ENCODE measurements around the gene MED20.
"Not testable (repeated sequence)": the region's sequence is repeated elsewhere in the genome, so short reads cannot be mapped to it uniquely, and the experiment has no call there.

The MED20 gene

GRCh38 chr6:41958022-41958856 lies 37.3 kb upstream of the MED20 start:
- Histone ChIP-seq H3K36me3 (ENCODE audit: control insufficient read depth, low read depth, low read length) (no peaks in the 10 kb centered on the region), H3K9me3 (ENCODE audit: control insufficient read depth, low read depth, low read length) (no peaks in the 10 kb centered on the region), H3K4me3 (ENCODE audit: low read length) (no peak overlapping the region), H3K4me1 (ENCODE audit: control insufficient read depth, low read depth, low read length) (no peaks in the 10 kb centered on the region), H3K9ac (ENCODE audit: low read length) (no peak overlapping the region), H3K27me3 (ENCODE audit: control insufficient read depth, insufficient read depth, low read length) (no peaks in the 10 kb centered on the region), H3K27ac (ENCODE audit: low read length) (no peak overlapping the region)

- Histone ChIP-seq H3K4me1 (ENCODE audit: control insufficient read depth, low read depth, low read length) (no peaks in the 10 kb centered on the region), H3K36me3 (ENCODE audit: control insufficient read depth, low read depth, low read length) (no peaks in the 10 kb centered on the region), H3K9me3 (ENCODE audit: control insufficient read depth, low read depth, low read length) (no peaks in the 10 kb centered on the region), H3K4me3 (ENCODE audit: low read length) (no peak overlapping the region), H3K27ac (ENCODE audit: low read length) (no peak overlapping the region), H3K27me3 (ENCODE audit: control insufficient read depth, insufficient read depth, low read length) (no peaks in the 10 kb centered on the region), H3K9ac (ENCODE audit: low read length) (no peak overlapping the region)
These were observed 36.2 kb upstream of the MED20 start for GRCh38 chr6:41957117-41957516.

- H3K9ac ChIP-seq (ENCODE audit: low read length), result no peak overlapping the region
- no peak overlapping the region for H3K4me3 ChIP-seq (ENCODE audit: low read length)
- no peaks in the 10 kb centered on the region for H3K36me3 ChIP-seq (ENCODE audit: control insufficient read depth, low read depth, low read length)
- H3K27ac ChIP-seq (ENCODE audit: low read length), result no peak overlapping the region
- no peaks in the 10 kb centered on the region for H3K4me1 ChIP-seq (ENCODE audit: control insufficient read depth, low read depth, low read length)
- no peaks in the 10 kb centered on the region for H3K9me3 ChIP-seq (ENCODE audit: control insufficient read depth, low read depth, low read length)
- H3K27me3 ChIP-seq (ENCODE audit: control insufficient read depth, insufficient read depth, low read length), result no peaks in the 10 kb centered on the region
These were observed 34.5 kb upstream of the MED20 start for GRCh38 chr6:41955412-41955811.

- H3K4me3 ChIP-seq (ENCODE audit: low read length), result no peak overlapping the region
- no peaks in the 10 kb centered on the region for H3K27me3 ChIP-seq (ENCODE audit: control insufficient read depth, insufficient read depth, low read length)
- H3K4me1 ChIP-seq (ENCODE audit: control insufficient read depth, low read depth, low read length), result no peaks in the 10 kb centered on the region
- H3K36me3 ChIP-seq (ENCODE audit: control insufficient read depth, low read depth, low read length), result no peaks in the 10 kb centered on the region
- H3K9me3 ChIP-seq (ENCODE audit: control insufficient read depth, low read depth, low read length), result no peaks in the 10 kb centered on the region
- no peak overlapping the region for H3K27ac ChIP-seq (ENCODE audit: low read length)
- no peak overlapping the region for H3K9ac ChIP-seq (ENCODE audit: low read length)
These were observed 33.7 kb upstream of the MED20 start for GRCh38 chr6:41954668-41955067.

- H3K9me3 ChIP-seq (ENCODE audit: control insufficient read depth, low read depth, low read length), result no peaks in the 10 kb centered on the region
- no peaks in the 10 kb centered on the region for H3K4me1 ChIP-seq (ENCODE audit: control insufficient read depth, low read depth, low read length)
- no peak overlapping the region for H3K4me3 ChIP-seq (ENCODE audit: low read length)
- H3K27ac ChIP-seq (ENCODE audit: low read length), result no peak overlapping the region
- H3K9ac ChIP-seq (ENCODE audit: low read length), result no peak overlapping the region
- no peaks in the 10 kb centered on the region for H3K27me3 ChIP-seq (ENCODE audit: control insufficient read depth, insufficient read depth, low read length)
- no peaks in the 10 kb centered on the region for H3K36me3 ChIP-seq (ENCODE audit: control insufficient read depth, low read depth, low read length)
These were observed 26.8 kb upstream of the MED20 start for GRCh38 chr6:41947581-41948220.

- no peaks in the 10 kb centered on the region for H3K9me3 ChIP-seq (ENCODE audit: control insufficient read depth, low read depth, low read length)
- H3K36me3 ChIP-seq (ENCODE audit: control insufficient read depth, low read depth, low read length), result no peaks in the 10 kb centered on the region
- H3K27me3 ChIP-seq (ENCODE audit: control insufficient read depth, insufficient read depth, low read length), result peaks cover 6% of the 10 kb centered on the region
- H3K4me1 ChIP-seq (ENCODE audit: control insufficient read depth, low read depth, low read length), result peaks cover 25% of the 10 kb centered on the region
- no peak overlapping the region for H3K27ac ChIP-seq (ENCODE audit: low read length)
- H3K9ac ChIP-seq (ENCODE audit: low read length), result no peak overlapping the region
- no peak overlapping the region for H3K4me3 ChIP-seq (ENCODE audit: low read length)
These were observed 22.5 kb upstream of the MED20 start for GRCh38 chr6:41943456-41943855.

- H3K9ac ChIP-seq (ENCODE audit: low read length); H3K27ac ChIP-seq (ENCODE audit: low read length); H3K27me3 ChIP-seq (ENCODE audit: control insufficient read depth, insufficient read depth, low read length); H3K36me3 ChIP-seq (ENCODE audit: control insufficient read depth, low read depth, low read length); H3K9me3 ChIP-seq (ENCODE audit: control insufficient read depth, low read depth, low read length); H3K4me3 ChIP-seq (ENCODE audit: low read length): not testable (repeated sequence)
- H3K4me1 ChIP-seq (ENCODE audit: control insufficient read depth, low read depth, low read length), result peaks cover 28% of the 10 kb centered on the region
These were observed 21.9 kb upstream of the MED20 start for GRCh38 chr6:41942882-41943281.

- Histone ChIP-seq H3K9me3 (ENCODE audit: control insufficient read depth, low read depth, low read length) (no peaks in the 10 kb centered on the region), H3K27me3 (ENCODE audit: control insufficient read depth, insufficient read depth, low read length) (peaks cover 6% of the 10 kb centered on the region), H3K4me3 (ENCODE audit: low read length) (peak overlapping the region; percentile 53), H3K27ac (ENCODE audit: low read length) (no peak overlapping the region), H3K9ac (ENCODE audit: low read length) (no peak overlapping the region), H3K36me3 (ENCODE audit: control insufficient read depth, low read depth, low read length) (no peaks in the 10 kb centered on the region), H3K4me1 (ENCODE audit: control insufficient read depth, low read depth, low read length) (peaks cover 28% of the 10 kb centered on the region)
These were observed 21.3 kb upstream of the MED20 start for GRCh38 chr6:41942067-41942851.

GRCh38 chr6:41941280-41942066 lies 20.5 kb upstream of the MED20 start, which contains the start of gene CCND3:
TSS of gene CCND3 (minus strand) at chr6:41941808. CDS start at chr6:41941649, 159 bp downstream.
- H3K36me3 ChIP-seq (ENCODE audit: control insufficient read depth, low read depth, low read length), result no peaks in the 10 kb centered on the region
- H3K9me3 ChIP-seq (ENCODE audit: control insufficient read depth, low read depth, low read length), result no peaks in the 10 kb centered on the region
- no peak within 1 kb of the TSS for H3K27ac ChIP-seq (ENCODE audit: low read length)
- H3K9ac ChIP-seq (ENCODE audit: low read length), result peak within 1 kb of the TSS; percentile 28
- peaks cover 28% of the 10 kb centered on the region for H3K4me1 ChIP-seq (ENCODE audit: control insufficient read depth, low read depth, low read length)
- peaks cover 6% of the 10 kb centered on the region for H3K27me3 ChIP-seq (ENCODE audit: control insufficient read depth, insufficient read depth, low read length)
- H3K4me3 ChIP-seq (ENCODE audit: low read length), result peak within 1 kb of the TSS; percentile 53

- no peaks in the 10 kb centered on the region for H3K36me3 ChIP-seq (ENCODE audit: control insufficient read depth, low read depth, low read length)
These were observed 19.9 kb upstream of the MED20 start for GRCh38 chr6:41940759-41941279.

More at GRCh38 chr6:41940759-41941279, 19.9 kb upstream of the MED20 start:
- H3K4me1 ChIP-seq (ENCODE audit: control insufficient read depth, low read depth, low read length), result peaks cover 31% of the 10 kb centered on the region
- peaks cover 6% of the 10 kb centered on the region for H3K27me3 ChIP-seq (ENCODE audit: control insufficient read depth, insufficient read depth, low read length)
- peak overlapping the region; percentile 53 for H3K4me3 ChIP-seq (ENCODE audit: low read length)
- H3K27ac ChIP-seq (ENCODE audit: low read length), result no peak overlapping the region
- H3K9me3 ChIP-seq (ENCODE audit: control insufficient read depth, low read depth, low read length), result no peaks in the 10 kb centered on the region
- peak overlapping the region; percentile 28 for H3K9ac ChIP-seq (ENCODE audit: low read length)
